Lung (tissue), 12 donors: Measurements from ENCODE around the gene GDI1. TPM values are rescaled to one million over a fixed set of nuclear protein-coding genes. Genes with fewer than 3 reads are reported as not detected.

Experiments used
- ATAC-seq: fragments of 200-7000 bp; cut with Tn5 transposase; one replicate; pipeline ENCODE4 v1.9.1; 2020; ENCODE audit warnings: moderate number of reproducible peaks; ENCODE audit not compliant: insufficient read depth, low FRiP score
- DNase-seq, 3 donors: peaks; one replicate each; pipeline ENCODE4 v3.0.0-alpha.2; 2013 to 2017
- H3K27ac ChIP-seq, 2 donors: one replicate each; pipeline ENCODE4 v1.5.1; 2013; ENCODE audit warnings: mild to moderate bottlenecking in 2 of 2, moderate library complexity in 2 of 2, control low read depth in 1 of 2, inconsistent platforms in 1 of 2, low read depth in 1 of 2, low read length in 1 of 2
- H3K27me3 ChIP-seq, 3 donors: one replicate each; pipeline ENCODE4 v1.5.1; 2013; ENCODE audit warnings: low read length in 2 of 3; ENCODE audit not compliant: control insufficient read depth in 3 of 3, insufficient read depth in 3 of 3
- H3K36me3 ChIP-seq, 4 donors: one replicate each; pipeline ENCODE4 v1.5.1; 2013; ENCODE audit warnings: low read length in 4 of 4, mild to moderate bottlenecking in 1 of 4, moderate library complexity in 1 of 4; ENCODE audit not compliant: control insufficient read depth in 4 of 4, insufficient read depth in 4 of 4
- H3K4me1 ChIP-seq, 5 donors: one replicate each; pipeline ENCODE4 v1.5.1; 2013; ENCODE audit warnings: low read length in 5 of 5, mild to moderate bottlenecking in 2 of 5, moderate library complexity in 1 of 5; ENCODE audit not compliant: control insufficient read depth in 5 of 5, insufficient read depth in 5 of 5
- H3K4me3 ChIP-seq: one replicate; pipeline ENCODE4 v1.5.1; 2013; ENCODE audit warnings: mild to moderate bottlenecking, control low read depth, moderate library complexity
- H3K9ac ChIP-seq, 2 donors: one replicate each; pipeline ENCODE4 v1.5.1; 2013; ENCODE audit warnings: low read length in 2 of 2, control low read depth in 1 of 2; ENCODE audit not compliant: insufficient read depth in 1 of 2
- H3K9me3 ChIP-seq, 4 donors: one replicate each; pipeline ENCODE4 v1.5.1; 2013; ENCODE audit warnings: low read length in 3 of 4, mild to moderate bottlenecking in 1 of 4, moderate library complexity in 1 of 4; ENCODE audit not compliant: control insufficient read depth in 4 of 4, insufficient read depth in 3 of 4
- WGBS, 2 donors: extraction: QIAGEN DNeasy Blood & Tissue Kit; methylation state at CpG; one replicate each; pipeline ENCODE4 v1.1.7; 2013; 5-methylcytosine and 5-hydroxymethylcytosine counted together
- polyA plus RNA-seq, 2 donors: library from polyadenylated mRNA; stranded (reverse); fragments of 200-250 nt; gene quantifications; one replicate each; pipeline ENCODE4 v1.2.1, GENCODE V29; 2013
- total RNA-seq, 2 donors: library from RNA; depleted of rRNA in 1 of 2; stranded (reverse); fragments of >200 nt in 1 of 2; gene quantifications; one replicate each; pipeline ENCODE4 v1.2.1, GENCODE V29; 2014 to 2021
- TF ChIP-seq, protein P1 (sequence below): IDR thresholded peaks from 2 replicates; pipeline ENCODE4 v1.5.1; 2012; ENCODE audit warnings: mild to moderate bottlenecking; ENCODE audit errors: control extremely low read depth, extremely low read depth
- donor health status: control.
- donor health status: control.
- donor health status: Bipolar disorder and iron deficiency.
- donor health status: healthy.
- donor health status: DM: yes; HTN: yes; CAD: no.

GDI1 gene
- total and polyA plus RNA-seq, 4 donors = 64.0 to 130 (median 116) TPM

DNA sequence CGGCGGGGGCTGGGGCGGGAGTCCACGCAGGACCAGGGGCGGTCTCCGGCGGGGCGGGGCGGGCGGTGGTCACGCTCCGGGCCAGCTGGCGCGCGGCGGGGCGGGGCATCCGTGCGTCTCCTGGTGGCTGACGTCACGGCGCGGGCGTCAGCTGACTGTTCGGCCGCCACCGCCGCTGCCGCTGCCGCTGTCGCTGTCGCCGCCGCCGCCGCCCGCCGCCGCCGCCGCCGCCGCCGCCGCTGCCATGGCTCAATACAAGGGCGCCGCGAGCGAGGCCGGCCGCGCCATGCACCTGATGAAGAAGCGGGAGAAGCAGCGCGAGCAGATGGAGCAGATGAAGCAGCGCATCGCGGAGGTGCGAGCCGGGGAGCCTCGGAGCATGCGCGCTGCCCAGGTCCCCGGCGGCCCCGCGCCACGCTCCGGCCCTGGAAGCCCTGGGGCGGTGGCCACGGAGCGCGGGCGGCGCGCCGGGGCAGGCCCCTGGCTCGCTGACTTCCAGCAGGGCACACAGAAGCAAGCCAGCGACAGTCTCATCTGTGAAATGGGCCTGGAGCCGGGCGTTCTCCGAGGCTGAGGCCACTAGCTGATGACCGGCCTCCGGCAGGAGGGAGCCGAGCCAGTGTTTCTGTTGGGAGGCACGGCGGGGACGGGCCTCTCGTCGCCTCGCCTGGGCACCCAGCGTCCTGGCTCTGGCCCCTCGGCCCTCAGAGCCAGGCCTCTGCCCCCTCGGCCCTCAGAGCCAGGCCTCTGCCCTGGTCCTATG is 7.2 kb downstream of the GDI1 start, which contains the start of gene FAM50A:
Gene FAM50A, plus strand, starts transcription at position 150 of the 763 bp plus-strand sequence. Its CDS starts 95 bp downstream, at position 245.
- peaks cover 0 to 8% (median 0%) of the 10 kb centered on the region in 5 donors for H3K4me1 ChIP-seq
- peak; percentile 70 for ATAC-seq
- no peaks in the 10 kb centered on the region for H3K9me3 ChIP-seq
- H3K4me3 ChIP-seq = peak within 1 kb of the TSS; percentile 61
- H3K27ac ChIP-seq = peak within 1 kb of the TSS; percentile 75 to 82
- 10 to 31% methylated on average over 2 to 94 of the region's 94 CpGs for WGBS, 2 donors
- peak; percentile 65 to 73 (median 72) for DNase-seq
- TF ChIP-seq, protein P1, sequence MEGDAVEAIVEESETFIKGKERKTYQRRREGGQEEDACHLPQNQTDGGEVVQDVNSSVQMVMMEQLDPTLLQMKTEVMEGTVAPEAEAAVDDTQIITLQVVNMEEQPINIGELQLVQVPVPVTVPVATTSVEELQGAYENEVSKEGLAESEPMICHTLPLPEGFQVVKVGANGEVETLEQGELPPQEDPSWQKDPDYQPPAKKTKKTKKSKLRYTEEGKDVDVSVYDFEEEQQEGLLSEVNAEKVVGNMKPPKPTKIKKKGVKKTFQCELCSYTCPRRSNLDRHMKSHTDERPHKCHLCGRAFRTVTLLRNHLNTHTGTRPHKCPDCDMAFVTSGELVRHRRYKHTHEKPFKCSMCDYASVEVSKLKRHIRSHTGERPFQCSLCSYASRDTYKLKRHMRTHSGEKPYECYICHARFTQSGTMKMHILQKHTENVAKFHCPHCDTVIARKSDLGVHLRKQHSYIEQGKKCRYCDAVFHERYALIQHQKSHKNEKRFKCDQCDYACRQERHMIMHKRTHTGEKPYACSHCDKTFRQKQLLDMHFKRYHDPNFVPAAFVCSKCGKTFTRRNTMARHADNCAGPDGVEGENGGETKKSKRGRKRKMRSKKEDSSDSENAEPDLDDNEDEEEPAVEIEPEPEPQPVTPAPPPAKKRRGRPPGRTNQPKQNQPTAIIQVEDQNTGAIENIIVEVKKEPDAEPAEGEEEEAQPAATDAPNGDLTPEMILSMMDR = no peak
- peaks cover 0 to 19% (median 5%) of the 10 kb centered on the region in 4 donors for H3K36me3 ChIP-seq
- H3K27me3 ChIP-seq = no peaks in the 10 kb centered on the region
- no peak within 1 kb of the TSS for H3K9ac ChIP-seq

DNA sequence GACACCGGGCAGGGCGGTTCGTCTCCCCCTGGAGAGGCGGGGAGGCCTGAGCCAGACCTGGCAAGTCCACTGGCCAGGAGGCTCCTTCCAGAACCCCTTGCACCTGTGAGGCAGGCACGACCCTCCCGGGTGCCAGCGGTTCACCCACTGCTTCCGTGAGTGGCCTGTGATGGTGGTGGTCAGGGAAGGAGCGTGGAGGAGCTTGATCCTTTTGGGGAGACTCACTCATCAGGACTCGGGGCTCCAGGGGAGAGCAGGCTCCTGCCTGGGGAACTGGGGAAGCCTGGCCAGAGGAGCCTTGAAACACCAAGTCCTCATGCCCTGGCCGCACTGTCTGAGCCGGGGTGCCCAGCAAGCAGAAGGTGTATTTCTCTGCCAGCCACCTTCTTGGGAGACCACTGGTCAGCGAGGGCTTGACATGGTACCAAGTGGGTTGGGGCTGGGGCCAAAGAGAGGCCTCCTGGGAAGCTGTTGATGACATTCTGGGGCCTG is 7.8 kb downstream of the GDI1 start:
- DNase-seq (no peak), ATAC-seq (no peak)
- 70 to 77% methylated on average over 9 to 13 of the region's 13 CpGs for WGBS, 2 donors
- Histone ChIP-seq H3K9ac (no peak overlapping the region), H3K27ac (peak overlapping the region; percentile 75 to 82), H3K9me3 (no peaks in the 10 kb centered on the region), H3K36me3 (peaks cover 0 to 23% (median 5%) of the 10 kb centered on the region in 4 donors), H3K27me3 (no peaks in the 10 kb centered on the region), H3K4me3 (peak overlapping the region; percentile 61), H3K4me1 (peaks cover 0 to 8% (median 0%) of the 10 kb centered on the region in 5 donors)
- TF ChIP-seq, protein P1 = no peak

DNA sequence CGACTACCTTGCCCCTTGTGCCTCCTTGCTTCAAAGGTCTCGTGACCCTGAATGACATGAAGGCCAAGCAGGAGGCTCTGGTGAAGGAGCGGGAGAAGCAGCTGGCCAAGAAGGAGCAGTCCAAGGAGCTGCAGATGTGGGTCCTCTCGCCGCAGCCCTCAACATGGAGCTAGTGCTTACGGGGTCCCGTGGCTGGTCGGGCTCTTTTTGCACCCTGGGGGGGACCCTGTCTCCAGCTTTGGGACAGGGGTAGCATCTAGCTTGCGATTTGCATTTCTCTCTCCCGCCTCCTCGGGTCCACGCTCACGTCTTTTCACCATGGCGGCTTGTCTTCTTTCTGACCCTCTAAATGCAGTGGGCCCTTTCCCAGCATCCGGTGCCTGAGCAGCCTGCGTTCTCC is 8.8 kb downstream of the GDI1 start:
- no peaks in the 10 kb centered on the region for H3K9me3 ChIP-seq
- ATAC-seq = no peak
- peaks cover 0 to 8% (median 0%) of the 10 kb centered on the region in 5 donors for H3K4me1 ChIP-seq
- no peak for DNase-seq
- H3K27me3 ChIP-seq = no peaks in the 10 kb centered on the region
- no peak overlapping the region for H3K27ac ChIP-seq
- H3K9ac ChIP-seq = no peak overlapping the region
- 91 to 95% methylated on average over 14 to 16 of the region's 16 CpGs for WGBS, 2 donors
- TF ChIP-seq, protein P1 = no peak
- no peak overlapping the region for H3K4me3 ChIP-seq
- peaks cover 0 to 23% (median 7%) of the 10 kb centered on the region in 4 donors for H3K36me3 ChIP-seq
